ENCODE measurements around the gene CENPS.

CENPS gene

DNA sequence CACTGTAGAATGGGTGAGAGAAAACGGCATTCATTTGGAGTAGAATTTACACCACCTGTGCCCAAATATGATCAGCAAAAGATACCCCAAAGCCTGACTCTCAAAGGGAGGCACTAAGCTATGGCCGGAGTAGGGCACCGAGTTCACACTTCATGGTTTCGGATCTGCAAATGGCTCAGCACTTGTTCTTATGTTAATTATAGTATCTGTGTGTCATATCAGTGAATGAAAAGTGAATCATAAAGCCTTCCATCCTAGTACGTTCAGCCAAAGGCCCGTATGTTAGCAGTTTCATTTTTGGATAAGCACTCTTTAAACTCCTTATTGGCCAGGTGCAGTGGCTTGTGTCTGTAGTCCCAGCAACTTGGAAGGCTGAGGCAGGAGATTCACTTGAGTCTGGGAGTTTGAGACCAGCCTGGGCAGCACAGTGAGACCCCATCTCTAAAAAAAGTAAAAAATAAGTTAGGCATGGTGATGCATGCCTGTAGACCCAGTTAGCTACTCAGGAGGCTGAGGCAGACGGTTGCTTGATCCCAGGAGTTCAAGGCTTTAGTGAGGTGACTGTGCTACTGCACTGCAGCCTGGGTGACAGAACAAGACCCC, 14.7 kb downstream of the CENPS start:
- no peak for DNase-seq (ENCODE audit: low read depth)

GRCh38 chr1:10446790-10447422, 16.7 kb downstream of the CENPS start:
- no peak for TF ChIP-seq CTCF (conservative IDR thresholded peaks at IDR 0.05; ENCODE audit: low read length)
- DNase-seq (ENCODE audit: low read depth), result no peak
- no peak overlapping the region for H3K4me3 ChIP-seq (ENCODE audit: low read length)

More for the DNA sequence above, 14.7 kb downstream of the CENPS start:
- no peak overlapping the region for H3K4me3 ChIP-seq (ENCODE audit: low read length)
- no peak for TF ChIP-seq CTCF (conservative IDR thresholded peaks at IDR 0.05; ENCODE audit: low read length)

DNA sequence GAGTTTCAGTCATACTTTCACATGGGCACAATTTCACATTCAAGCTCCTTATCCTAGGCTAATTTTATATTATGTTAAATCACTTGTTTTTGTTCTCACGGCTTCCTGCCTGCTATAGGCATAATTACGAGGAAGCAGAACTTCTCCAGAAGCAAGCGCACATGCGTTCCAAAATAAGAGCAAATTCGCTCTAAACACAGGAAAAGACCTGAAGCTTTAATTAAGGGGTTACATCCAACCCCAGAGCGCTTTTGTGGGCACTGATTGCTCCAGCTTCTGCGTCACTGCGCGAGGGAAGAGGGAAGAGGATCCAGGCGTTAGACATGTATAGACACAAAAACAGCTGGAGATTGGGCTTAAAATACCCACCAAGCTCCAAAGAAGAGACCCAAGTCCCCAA, 19.5 kb downstream of the CENPS start, which contains the start of gene CORT:
Gene CORT, plus strand, starts transcription at position 281 of the 400 bp plus-strand sequence. CDS start 193 bp downstream, outside the sequence.
- TF ChIP-seq CTCF (conservative IDR thresholded peaks at IDR 0.05; ENCODE audit: low read length), result no peak
- DNase-seq (ENCODE audit: low read depth), result no peak
- H3K4me3 ChIP-seq (ENCODE audit: low read length), result peak within 1 kb of the TSS; percentile 40

DNA sequence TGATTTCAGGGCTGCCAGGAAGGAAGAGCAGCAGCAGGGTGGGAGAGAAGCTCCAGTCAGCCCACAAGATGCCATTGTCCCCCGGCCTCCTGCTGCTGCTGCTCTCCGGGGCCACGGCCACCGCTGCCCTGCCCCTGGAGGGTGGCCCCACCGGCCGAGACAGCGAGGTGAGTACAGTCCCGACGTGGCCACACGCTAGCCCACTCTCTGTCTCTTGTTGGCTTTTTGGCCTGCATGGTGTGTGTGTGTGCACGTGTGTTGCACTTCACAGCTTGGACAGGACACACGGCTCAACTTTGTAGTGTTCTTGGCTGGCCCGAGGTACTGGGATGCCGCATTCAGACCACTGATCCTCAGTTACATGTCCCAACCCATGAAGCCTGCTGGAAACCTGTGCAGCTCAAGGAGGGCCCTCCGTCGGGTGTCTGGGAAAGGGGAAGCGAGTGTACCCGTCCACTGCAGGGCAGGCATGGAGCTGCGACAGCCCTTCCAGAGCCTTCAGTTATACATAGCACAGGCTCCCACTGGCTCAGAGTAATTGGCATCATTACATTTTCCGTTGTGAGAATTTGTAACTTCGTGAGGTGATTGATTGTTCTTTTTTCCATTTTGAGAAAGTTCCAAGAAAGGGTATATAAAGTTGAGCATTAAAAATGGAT, 20.1 kb downstream of the CENPS start:
- H3K4me3 ChIP-seq (ENCODE audit: low read length), result no peak overlapping the region
- no peak for TF ChIP-seq CTCF (conservative IDR thresholded peaks at IDR 0.05; ENCODE audit: low read length)
- DNase-seq (ENCODE audit: low read depth), result no peak

GRCh38 chr1:10450836-10451235, 20.6 kb downstream of the CENPS start:
- DNase-seq (ENCODE audit: low read depth), result no peak
- no peak for TF ChIP-seq CTCF (conservative IDR thresholded peaks at IDR 0.05; ENCODE audit: low read length)
- H3K4me3 ChIP-seq (ENCODE audit: low read length), result peak overlapping the region; percentile 40

GRCh38 chr1:10451287-10451686, 21.1 kb downstream of the CENPS start:
- peak overlapping the region; percentile 44 for H3K4me3 ChIP-seq (ENCODE audit: low read length)
- peak; percentile 79 for DNase-seq (ENCODE audit: low read depth)
- no peak for TF ChIP-seq CTCF (conservative IDR thresholded peaks at IDR 0.05; ENCODE audit: low read length)

DNA sequence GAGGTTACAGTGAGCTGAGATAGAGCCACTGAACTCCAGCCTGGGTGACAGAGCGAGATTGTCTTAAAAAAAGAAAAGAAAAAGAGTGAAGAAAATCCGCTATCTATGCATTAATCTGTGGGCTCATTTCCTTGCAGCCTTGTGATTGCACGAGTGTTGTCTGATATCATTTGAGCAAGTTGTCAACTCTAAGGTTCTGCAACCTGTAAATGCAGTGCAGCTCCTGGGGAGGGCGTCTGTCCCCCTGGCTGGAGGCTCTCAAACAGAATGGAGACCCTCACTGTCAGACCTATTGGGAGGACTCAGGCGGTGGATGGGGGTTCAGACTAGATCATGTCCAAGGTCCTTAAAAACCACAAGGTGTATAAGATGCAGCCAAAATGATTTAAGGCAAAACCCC, 25.8 kb downstream of the CENPS start:
- no peak overlapping the region for H3K4me3 ChIP-seq (ENCODE audit: low read length)
- TF ChIP-seq CTCF (conservative IDR thresholded peaks at IDR 0.05; ENCODE audit: low read length), result no peak
- DNase-seq (ENCODE audit: low read depth), result no peak

All from AG10803 (cell line).